Activated CD4-positive, CD25-positive, alpha-beta regulatory T cell treated with anti-CD3 and anti-CD28 coated beads, Interleukin-2, amount 50 U/mL, for 16 hours (primary cell): Measurements from ENCODE around the gene DNM3.
A peak's percentile ranks its signal among the peaks of the same experiment; 100 is the strongest.
"Not testable (repeated sequence)": the region's sequence is repeated elsewhere in the genome, so short reads cannot be mapped to it uniquely, and the experiment has no call there.

Experiments used
- DNase-seq: peaks from one replicate; pipeline ENCODE4 v3.0.0-alpha.2; 2020; ENCODE audit warnings: low read depth, low spot score

DNM3 gene

GRCh38 chr1:171841050-171841910 lies at the start of gene DNM3:
DNM3 (plus strand) TSS chr1:171841498; CDS start chr1:171841657, 159 bp downstream.
- peak; percentile 52 for DNase-seq

- DNase-seq = no peak
Measured at GRCh38 chr1:171792656-171793369, 48.5 kb upstream of the DNM3 start.

- DNase-seq = no peak
Measured at GRCh38 chr1:171793636-171794035, 47.7 kb upstream of the DNM3 start.

GRCh38 chr1:171794085-171794484 lies 47.2 kb upstream of the DNM3 start:
- DNase-seq = peak; percentile 28

- DNase-seq = no peak
Measured at GRCh38 chr1:171796592-171796991, 44.7 kb upstream of the DNM3 start.

- DNase-seq = no peak
Measured at GRCh38 chr1:171798311-171798710, 43.0 kb upstream of the DNM3 start.

- DNase-seq = no peak
Measured at GRCh38 chr1:171798765-171799164, 42.5 kb upstream of the DNM3 start.

- DNase-seq = no peak
Measured at GRCh38 chr1:171799166-171799565, 42.1 kb upstream of the DNM3 start.

GRCh38 chr1:171799698-171800097 lies 41.6 kb upstream of the DNM3 start:
- DNase-seq = not testable (repeated sequence)

- DNase-seq = no peak
Measured at GRCh38 chr1:171800342-171800741, 41.0 kb upstream of the DNM3 start.

GRCh38 chr1:171800851-171801250 lies 40.4 kb upstream of the DNM3 start:
- DNase-seq = no peak

- DNase-seq = no peak
Measured at GRCh38 chr1:171801487-171801891, 39.8 kb upstream of the DNM3 start.

GRCh38 chr1:171802207-171802606 lies 39.1 kb upstream of the DNM3 start:
- DNase-seq = no peak

GRCh38 chr1:171803045-171803444 lies 38.3 kb upstream of the DNM3 start:
- no peak for DNase-seq

- no peak for DNase-seq
Measured at GRCh38 chr1:171803461-171804022, 37.8 kb upstream of the DNM3 start.

- DNase-seq = no peak
Measured at GRCh38 chr1:171805395-171806115, 35.7 kb upstream of the DNM3 start.

- DNase-seq = no peak
Measured at GRCh38 chr1:171807556-171807955, 33.7 kb upstream of the DNM3 start.

- DNase-seq = no peak
Measured at GRCh38 chr1:171809834-171810233, 31.5 kb upstream of the DNM3 start.

GRCh38 chr1:171811672-171812071 lies 29.6 kb upstream of the DNM3 start:
- no peak for DNase-seq

- DNase-seq = no peak
Measured at GRCh38 chr1:171814692-171815091, 26.6 kb upstream of the DNM3 start.

- DNase-seq = no peak
Measured at GRCh38 chr1:171816300-171816901, 24.9 kb upstream of the DNM3 start.
